Measurements from ENCODE around the gene UTS2R.
"Not testable (repeated sequence)": the region's sequence is repeated elsewhere in the genome, so short reads cannot be mapped to it uniquely, and the experiment has no call there.

DNA sequence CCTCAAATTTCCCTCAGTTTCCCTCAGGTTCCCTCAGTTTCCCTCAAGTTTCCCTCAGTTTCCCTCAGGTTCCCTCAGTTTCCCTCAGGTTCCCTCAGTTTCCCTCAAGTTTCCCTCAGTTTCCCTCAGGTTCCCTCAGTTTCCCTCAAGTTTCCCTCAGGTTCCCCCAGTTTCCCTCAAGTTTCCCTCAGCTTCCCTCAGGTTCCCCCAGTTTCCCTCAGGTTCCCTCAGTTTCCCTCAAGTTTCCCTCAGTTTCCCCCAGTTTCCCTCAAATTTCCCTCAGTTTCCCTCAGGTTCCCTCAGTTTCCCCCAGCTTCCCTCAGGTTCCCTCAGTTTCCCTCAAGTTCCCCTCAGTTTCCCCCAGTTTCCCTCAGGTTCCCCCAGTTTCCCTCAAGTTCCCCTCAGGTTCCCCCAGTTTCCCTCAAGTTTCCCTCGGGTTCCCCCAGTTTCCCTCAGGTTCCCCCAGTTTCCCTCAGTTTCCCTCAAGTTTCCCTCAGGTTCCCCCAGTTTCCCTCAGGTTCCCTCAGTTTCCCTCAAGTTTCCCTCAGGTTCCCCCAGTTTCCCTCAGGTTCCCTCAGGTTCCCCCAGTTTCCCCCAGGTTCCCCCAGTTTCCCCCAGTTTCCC, 12.0 kb upstream of the UTS2R start:
- TF ChIP-seq CEBPB (IDR thresholded peaks at IDR 0.05; ENCODE audit: low read depth, low read length); RAD21 (IDR thresholded peaks at IDR 0.05; ENCODE audit: low read length); RCOR1 (IDR thresholded peaks at IDR 0.05; ENCODE audit: insufficient replicate concordance, low read length); MXI1 (IDR thresholded peaks at IDR 0.05; ENCODE audit: borderline replicate concordance, low read depth, low read length); RFX5 (IDR thresholded peaks at IDR 0.05; ENCODE audit: low read depth, low read length); POLR2A (IDR thresholded peaks at IDR 0.05; ENCODE audit: low read depth, low read length); MAFK (IDR thresholded peaks at IDR 0.05; ENCODE audit: low read depth, low read length); CHD1 (IDR thresholded peaks at IDR 0.05; ENCODE audit: low read depth, low read length); SMC3 (IDR thresholded peaks at IDR 0.05; ENCODE audit: low read depth, low read length); NFE2L2 (IDR thresholded peaks at IDR 0.05; ENCODE audit: low read depth, low read length); BHLHE40 (IDR thresholded peaks at IDR 0.05; ENCODE audit: low read depth, low read length): not testable (repeated sequence)
- TF ChIP-seq, protein P1, sequence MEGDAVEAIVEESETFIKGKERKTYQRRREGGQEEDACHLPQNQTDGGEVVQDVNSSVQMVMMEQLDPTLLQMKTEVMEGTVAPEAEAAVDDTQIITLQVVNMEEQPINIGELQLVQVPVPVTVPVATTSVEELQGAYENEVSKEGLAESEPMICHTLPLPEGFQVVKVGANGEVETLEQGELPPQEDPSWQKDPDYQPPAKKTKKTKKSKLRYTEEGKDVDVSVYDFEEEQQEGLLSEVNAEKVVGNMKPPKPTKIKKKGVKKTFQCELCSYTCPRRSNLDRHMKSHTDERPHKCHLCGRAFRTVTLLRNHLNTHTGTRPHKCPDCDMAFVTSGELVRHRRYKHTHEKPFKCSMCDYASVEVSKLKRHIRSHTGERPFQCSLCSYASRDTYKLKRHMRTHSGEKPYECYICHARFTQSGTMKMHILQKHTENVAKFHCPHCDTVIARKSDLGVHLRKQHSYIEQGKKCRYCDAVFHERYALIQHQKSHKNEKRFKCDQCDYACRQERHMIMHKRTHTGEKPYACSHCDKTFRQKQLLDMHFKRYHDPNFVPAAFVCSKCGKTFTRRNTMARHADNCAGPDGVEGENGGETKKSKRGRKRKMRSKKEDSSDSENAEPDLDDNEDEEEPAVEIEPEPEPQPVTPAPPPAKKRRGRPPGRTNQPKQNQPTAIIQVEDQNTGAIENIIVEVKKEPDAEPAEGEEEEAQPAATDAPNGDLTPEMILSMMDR (conservative IDR thresholded peaks at IDR 0.05; ENCODE audit: low read depth, low read length): not testable (repeated sequence)
- TF ChIP-seq, protein P2, sequence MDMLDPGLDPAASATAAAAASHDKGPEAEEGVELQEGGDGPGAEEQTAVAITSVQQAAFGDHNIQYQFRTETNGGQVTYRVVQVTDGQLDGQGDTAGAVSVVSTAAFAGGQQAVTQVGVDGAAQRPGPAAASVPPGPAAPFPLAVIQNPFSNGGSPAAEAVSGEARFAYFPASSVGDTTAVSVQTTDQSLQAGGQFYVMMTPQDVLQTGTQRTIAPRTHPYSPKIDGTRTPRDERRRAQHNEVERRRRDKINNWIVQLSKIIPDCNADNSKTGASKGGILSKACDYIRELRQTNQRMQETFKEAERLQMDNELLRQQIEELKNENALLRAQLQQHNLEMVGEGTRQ (IDR thresholded peaks at IDR 0.05; ENCODE audit: low read depth, low read length): not testable (repeated sequence)
- TF ChIP-seq, protein P3, sequence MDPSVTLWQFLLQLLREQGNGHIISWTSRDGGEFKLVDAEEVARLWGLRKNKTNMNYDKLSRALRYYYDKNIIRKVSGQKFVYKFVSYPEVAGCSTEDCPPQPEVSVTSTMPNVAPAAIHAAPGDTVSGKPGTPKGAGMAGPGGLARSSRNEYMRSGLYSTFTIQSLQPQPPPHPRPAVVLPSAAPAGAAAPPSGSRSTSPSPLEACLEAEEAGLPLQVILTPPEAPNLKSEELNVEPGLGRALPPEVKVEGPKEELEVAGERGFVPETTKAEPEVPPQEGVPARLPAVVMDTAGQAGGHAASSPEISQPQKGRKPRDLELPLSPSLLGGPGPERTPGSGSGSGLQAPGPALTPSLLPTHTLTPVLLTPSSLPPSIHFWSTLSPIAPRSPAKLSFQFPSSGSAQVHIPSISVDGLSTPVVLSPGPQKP (IDR thresholded peaks at IDR 0.05; ENCODE audit: borderline replicate concordance, low read depth, low read length): not testable (repeated sequence)

Measured in IMR-90 (cell line).